GM18861 (cell line): ENCODE data around the gene C1QTNF5.

Experiments used
- ATAC-seq: cut with Tn5 transposase; IDR thresholded peaks from one replicate; pipeline ENCODE4 v1.9.1; 2021; ENCODE audit not compliant: unreplicated experiment

The C1QTNF5 gene

DNA sequence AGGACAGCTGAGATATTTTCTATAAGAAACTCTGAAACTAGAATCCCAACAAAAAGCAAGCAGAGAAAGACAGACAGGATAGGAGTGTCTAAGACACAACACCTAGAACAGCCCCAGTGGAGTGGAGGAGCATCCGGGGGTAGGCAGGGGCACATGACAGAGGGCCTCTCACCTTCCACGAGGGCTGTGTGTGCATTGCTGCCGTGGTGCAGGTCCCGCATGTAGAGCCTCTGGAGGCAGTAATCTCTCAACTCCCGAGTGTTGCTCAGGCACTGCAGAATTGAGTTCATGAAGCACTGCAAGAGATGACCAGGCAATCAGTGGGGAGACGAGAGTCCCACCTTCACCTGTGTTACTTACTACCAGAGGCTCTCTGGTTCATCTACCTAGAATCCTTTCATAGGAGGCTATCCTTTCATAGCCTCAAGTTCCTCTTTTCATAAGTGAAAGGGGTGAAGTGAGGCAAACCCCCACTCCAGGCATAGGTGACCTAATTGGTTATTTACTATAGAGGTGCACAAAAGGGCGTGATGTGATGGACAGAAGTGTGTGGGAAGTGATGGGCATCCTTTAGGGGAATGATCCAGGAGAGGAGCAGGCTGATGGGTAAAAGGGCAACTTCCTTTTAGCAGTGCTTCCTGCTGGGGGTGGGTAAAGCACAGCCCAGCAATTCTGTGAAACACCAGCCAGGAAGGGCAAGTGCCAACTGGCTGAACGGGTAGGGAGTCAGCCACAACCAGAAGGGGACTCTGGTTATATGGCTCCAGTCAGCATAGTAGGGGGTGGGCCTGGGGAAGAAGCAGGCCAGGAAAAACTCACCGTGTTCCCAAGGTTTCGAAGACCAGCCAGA lies 18.9 kb upstream of the C1QTNF5 start:
- ATAC-seq = no peak

DNA sequence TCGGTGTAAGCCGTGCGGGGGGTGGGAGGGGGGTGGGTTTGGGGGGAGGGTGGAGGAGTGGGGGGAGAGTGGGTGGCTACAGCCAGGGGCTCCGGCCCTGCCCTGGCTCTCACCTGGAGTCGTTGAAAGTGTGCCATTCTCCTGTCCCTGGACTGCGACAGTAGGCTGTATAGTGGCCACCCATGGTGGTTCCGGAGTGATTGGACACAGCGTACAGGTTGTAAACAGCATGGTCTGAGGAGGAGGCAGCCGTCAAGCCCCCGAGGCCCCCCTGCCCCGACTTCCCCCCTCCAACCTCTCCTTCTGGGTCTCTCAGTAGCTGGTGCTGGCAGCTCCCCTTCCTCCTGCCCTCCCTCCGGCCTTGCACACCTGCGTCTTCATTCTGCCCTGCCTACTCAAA lies 16.4 kb upstream of the C1QTNF5 start:
- ATAC-seq = no peak

DNA sequence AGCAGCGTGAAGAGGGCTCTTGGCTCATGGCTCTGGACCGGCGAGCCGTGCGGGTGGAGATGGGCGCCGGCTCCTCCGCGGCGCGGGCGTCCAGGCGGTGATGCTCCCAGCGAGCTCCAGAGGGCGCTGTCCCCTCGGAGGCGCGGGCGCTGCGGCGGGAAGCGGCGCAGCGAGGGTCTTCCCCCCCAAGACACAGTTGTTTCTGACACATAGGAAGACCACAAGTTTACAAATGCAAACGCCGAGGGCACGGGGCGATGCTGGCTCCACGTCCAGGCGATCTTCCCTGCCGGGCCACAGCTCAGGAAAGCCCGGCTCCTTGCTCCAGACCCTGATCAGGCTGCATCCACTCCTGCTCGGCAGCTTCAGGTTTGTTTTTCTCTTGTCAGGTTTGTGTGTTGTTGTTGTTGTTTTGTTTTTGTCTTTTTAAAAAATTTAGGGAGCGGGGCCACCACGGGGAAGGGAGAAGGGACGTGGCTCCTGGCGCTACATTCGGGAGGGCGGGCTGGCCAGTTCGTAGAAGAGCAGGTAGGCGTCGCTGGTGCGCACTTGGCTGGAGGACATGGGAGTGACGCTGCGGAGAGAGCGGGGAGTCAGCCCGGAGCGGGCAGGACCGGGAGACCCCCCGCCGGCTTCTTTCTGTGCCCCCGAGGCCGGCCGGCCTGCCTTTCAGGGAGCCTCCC lies 15.8 kb upstream of the C1QTNF5 start:
- ATAC-seq = no peak

DNA sequence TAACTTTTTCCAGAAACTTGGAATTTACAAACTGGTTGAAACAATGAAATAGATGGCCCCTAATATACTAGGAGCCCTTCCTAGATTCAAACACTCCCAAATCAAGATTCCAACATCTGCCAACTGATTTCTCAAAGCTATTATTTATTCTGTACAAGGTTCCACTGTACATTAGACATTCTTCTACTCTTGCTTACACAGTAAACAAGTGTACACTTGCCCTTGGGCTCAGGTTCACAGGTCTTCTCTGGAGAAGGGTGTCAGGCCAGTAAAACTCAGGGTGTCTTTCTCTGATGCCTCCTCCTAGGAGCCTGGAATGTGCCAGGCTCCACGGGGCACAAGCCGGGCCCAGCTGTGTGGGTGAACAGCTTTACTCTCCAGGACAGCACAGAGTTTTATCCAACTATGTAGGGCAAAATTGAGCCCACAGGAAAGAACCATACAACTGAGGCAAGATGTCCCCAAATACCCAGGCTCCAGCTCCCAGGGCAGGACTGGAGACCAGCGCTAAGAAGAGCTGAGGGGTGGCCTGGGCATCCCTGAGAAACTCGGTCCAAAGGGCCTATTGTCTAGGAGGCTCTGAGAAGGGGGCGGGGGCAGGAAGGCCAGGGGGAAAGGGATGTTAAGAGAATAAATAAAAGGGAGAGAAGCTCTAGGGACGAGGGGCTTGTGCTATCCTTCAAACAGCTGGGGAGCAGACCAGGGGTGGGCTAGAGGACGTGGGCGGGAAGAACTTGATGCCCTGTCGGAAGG lies 14.6 kb upstream of the C1QTNF5 start:
- no peak for ATAC-seq

DNA sequence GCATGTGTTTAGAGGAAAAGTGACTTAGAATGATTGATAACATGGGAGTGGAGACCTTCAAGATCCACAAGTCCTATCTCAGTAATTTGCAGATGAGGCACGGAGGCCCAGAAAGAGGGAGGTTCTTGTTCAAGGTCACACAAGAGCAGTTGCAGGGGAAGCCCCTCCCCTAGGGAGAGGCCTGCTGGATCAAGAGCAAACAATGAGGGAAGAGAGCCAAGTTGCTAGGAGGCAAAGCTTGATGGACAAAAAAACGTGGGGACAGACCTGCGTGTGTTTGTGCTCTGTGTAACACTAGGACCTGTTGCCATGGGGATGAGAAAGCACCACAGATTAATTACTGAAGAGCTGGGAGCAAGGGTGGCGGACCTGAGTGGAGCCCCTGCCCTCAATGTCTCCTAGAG lies 12.2 kb upstream of the C1QTNF5 start:
- ATAC-seq = no peak

DNA sequence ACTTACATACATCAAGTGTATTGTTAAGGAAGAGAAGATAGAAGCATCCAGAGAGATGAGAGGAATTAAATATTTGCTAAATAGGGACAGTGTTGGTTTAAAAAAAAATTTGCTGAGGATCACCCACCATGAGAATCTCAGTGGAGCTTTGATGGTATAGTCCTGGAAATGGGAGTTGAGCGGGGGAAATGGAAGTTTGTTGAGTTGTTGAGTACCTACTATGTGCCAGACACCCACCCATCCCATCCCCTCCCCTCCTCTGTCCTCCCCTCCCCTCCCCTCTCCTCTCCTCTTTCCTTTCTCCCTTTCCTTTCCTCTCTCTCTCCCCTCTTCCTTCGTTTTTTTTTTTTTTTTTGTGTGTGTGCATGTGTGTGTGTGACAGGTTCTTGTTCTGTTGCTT lies 10.5 kb upstream of the C1QTNF5 start:
- ATAC-seq = no peak

DNA sequence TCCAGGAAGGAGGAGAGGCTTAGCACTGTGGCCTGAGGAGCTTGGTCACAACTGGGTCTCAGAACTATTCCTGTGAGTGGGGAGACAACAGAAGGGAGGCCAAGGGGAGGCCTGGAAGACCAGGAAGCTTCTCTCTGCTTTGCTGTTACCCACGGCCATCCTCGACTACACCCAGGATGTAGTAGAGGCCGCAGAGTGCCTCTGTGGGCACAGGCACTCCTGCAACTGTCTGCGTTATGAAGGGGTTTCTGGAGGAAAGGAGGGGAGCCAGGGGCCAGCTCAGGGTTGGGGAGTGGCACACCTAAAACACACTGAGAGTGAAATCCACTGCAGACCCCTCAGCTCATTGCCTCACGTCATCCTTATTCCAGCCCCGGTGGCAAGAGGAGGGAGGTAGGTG lies 9.6 kb upstream of the C1QTNF5 start:
- no peak for ATAC-seq

DNA sequence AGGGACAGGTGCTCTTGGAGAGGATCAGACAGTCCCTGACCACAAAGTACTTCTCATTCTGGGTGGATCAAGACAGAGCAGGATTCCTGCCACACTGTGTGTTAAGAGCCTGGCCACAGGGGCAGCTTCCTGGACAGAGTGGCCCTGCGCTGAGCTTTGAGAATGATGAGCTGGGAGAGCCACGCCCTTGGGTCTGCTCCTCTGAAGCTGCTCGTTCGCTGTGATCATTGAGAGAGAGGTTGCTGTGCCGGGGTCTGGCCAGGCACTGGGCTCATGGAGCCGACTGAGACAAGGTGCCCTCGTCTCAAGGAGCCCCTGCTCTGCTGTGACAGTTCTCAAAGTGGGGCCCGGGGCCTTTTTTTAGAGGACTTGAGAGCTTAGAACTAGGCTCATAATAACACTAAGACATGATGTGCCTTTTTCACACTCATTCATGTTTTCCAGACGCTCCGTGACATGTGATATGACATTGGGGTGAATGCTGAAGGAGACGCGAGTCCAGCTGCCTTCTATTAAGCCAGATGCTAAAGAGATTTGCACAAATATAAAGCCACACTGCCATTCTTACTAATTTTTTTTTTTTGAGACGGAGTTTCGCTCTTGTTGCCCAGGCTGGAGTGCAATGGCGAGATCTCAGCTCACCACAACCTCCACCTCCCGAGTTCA lies 7.4 kb upstream of the C1QTNF5 start:
- no peak for ATAC-seq

DNA sequence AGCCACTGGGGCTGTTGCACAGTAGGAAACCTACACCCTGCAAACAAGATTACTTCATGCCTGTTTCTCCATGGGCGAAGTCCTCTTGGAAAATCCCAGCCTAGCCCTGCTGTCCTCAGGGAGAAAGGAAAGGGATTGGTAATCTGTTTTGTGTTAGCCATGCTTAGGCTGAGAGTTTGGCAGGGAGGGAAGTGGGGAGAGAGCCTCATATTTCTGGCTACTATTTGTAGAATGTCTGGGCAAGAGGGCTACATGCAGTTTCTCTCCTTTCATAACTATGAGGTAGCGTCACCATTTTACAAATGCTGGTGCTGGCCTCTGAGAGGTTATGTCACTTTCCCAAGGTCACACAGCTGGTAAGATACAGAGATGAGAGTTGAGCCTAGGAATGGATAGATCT lies 6.6 kb upstream of the C1QTNF5 start:
- no peak for ATAC-seq

DNA sequence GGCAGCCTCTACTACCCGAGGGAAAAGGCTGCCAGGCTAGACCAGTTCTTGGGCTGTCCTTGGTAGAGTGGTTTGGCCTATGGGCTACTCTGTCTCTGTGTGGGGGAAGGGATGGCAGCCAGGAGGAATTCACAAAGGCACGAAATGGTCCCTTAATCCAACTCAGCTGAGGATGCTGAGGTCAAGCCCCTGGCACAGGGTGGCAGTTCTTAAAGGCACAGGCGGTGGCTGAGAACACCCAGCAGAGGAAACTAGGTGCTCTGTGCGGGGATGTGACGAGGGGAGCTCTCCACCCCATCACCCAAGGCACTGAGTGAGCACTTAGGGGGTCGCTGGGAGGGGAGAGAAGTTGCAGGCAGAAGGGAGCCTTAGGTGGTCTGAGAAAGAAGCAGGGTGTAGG lies 5.9 kb upstream of the C1QTNF5 start, which contains the start of gene MFRP:
MFRP (minus strand) TSS at position 101 of the 400 bp plus-strand sequence. CDS start 192 bp downstream, outside the sequence.
- ATAC-seq = no peak

DNA sequence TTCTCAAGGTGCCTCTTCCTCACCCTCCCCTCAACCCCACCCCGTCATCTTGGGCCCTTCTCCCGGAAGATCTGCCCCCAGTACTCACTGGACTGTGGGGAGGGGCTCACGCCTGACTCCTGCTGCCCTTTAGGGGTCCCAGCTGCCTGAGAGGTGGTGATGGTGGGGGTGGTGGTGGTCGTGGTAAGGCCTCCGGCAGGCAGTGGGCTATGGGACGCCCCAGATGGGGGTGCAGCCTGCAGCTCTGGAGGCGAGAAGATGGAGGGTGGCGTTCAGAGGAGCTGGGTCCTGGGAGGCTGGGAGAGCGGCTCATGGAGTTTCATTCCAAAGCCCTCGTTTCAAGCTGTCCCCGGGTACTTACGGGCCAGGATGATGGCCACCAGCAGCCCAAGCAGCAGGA lies 5.0 kb upstream of the C1QTNF5 start:
- no peak for ATAC-seq

DNA sequence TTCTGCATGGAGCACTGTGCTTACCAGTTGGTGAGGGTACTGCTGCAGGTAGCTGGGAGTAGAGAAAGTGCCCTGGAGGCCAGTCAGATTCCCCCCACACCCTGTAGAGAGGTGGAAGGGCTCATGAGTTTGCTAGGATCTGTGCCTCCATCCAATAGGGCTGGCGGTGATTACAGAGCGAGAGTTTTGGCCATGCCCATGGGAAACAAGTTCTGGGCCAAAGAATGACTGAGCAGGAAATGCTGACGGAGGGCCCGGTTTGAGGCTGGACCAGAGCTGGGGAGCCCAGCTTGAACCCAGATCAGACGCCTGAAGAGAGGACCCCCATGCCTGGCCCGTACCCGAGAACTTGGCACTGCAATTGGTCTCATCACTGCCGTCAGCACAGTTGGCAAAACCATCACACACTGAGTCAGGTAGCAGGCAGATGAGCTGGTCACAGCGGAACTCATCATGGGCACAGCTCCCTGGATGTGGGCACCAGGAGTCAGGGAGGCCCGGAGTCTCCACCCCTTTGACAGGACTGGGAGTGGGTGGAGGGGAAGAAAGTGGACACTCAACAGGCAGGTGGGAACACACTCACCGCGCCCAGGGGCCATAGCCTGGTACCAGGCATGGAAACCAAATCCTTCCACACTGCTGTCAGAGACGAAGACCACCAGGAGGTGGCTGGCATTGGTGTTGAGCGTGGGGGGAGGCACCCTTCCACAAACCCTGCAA lies 3.8 kb upstream of the C1QTNF5 start:
- ATAC-seq = no peak

DNA sequence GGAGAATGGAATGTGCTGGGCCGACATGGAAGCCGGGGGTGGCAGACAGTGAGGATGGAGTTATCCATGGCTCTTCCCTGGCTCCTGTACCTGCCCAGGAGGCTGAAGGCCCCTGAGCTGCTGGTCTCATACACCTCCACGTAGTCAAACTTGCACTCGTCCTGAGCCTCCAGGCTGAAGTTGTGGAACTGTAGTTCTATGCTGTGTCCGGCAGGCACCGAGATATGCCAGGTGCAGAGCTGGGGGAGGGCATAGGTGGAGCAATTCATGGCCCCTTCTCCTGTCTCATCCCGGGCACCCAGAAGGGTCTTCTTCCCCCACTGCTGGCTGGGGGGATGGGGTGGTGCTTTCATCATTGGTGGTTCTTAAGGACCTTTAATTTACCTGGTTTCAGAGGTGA lies 3.0 kb upstream of the C1QTNF5 start:
- no peak for ATAC-seq

DNA sequence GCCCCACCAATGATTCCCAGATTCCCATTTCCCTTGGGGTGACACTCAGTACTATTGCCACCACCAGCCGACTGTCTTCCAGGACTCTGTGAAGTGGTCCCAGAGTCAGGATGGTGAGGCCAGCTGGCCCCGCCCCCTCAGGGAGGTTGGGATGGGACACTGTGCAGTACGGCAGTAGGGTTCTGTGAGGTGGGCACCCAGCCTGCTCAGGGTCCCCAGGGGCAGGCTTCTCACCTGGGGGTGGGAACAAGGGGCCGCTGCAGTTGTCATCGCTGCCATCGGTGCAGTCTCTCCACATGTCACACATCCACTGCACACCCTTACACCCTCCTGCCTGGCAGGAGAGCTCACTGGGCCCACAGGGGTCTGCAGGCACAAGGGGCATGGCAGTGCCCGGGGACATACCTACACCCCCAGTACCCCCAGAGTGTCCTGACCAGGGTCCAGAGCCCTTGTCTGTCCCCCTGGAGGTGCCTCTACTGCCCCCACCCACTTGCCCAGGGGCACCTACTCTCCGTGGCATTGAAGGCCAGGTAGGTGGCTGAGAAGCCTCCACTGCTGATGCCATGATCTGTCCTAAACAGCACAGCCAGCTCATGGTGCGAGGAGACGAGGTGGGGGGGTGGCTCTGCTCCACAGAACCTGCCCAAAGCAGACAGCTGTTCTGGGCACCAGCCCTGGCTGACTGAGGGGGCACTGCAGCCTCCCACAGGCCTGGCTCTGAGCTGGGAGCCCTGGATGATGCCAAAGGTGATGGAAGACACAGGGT lies 1.9 kb upstream of the C1QTNF5 start:
- no peak for ATAC-seq

DNA sequence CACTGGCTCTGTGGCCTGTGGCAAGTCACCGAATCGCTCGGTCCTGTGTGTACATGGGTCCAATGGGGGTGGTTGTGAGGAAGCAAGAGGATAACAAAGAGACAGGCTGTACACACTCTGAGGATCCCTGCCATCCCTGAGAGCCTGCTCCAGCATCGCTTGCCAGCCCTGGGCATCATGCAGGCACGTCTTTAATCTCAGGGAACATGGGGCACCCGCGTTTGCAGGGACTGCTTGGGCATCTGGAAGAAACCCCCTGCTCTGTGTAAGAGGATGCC lies 1.3 kb upstream of the C1QTNF5 start:
- no peak for ATAC-seq

DNA sequence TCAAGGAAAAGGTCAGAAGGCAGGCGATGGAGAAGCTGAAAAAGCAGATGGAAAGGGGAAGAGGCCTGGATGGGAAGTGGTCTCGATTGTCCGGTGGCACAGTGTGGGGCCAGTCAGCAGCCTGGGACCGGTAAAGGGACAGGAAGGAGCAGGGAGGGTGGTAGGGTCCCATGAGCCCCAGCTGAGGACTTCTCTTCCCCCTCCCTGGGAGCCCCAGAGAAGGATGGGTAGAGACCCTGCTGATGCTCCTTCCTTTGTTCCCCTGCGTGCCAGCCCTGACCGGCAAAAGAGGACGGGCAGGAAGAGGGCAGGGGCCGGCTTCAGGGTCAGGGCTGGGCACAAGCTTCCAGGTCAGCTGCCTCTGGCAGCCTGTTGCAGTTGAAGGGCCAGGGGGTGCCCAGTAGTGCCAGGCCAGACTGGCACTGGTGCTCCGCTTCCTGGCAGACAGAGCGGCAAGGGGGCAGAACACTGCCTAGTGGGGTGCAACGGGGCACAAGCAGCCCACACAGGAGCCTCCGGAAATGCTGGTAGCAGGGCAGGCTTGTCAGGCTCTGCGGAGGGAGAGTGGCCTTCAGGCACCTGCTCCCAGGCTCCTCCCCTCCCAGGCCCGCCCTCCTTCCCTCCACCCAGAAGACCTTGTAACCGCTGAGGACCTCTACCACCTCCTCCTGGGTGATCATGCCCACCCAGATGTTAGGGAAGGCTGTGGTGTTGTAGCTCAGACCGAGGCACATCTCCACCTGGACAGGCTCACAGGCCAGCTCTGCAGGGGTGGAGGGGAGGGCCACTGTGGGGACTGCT lies 739 bp upstream of the C1QTNF5 start:
- ATAC-seq = no peak

DNA sequence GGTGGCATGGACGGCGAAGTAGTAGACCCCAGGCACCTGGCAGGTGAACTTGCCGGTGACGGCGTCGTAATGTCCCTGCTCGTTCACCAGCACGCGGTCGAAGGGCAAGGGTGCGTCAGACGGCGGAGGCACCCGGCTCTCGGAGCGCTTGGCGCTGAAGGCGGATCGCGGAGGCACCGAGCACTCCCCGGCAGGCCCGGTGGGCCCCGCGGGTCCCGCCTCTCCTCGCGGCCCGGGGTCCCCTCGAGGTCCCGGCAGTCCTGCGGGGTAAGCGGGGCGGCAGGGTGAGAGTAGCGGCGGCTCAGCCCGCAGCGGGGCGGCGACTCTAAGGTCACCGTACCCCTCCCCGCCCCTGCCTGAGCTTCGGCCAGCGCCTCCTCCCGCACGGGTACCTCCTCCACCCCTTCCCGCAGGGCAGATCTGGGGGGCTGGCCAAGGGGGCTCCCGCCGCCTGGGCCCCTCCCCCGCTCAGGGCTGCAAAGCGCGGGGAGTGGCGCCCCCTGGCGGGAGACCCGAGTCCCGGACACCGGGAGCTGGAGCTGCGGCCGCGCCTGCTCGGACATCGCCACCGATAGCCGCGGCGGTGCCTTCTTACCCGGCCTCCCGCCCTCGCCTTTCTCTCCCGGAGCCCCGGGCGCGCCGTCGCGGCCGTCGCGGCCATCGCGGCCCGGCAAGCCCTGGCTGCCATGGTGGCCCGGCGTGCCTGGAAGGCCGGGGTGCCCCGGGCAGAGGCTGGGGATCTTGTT lies 921 bp downstream of the C1QTNF5 start:
- no peak for ATAC-seq

DNA sequence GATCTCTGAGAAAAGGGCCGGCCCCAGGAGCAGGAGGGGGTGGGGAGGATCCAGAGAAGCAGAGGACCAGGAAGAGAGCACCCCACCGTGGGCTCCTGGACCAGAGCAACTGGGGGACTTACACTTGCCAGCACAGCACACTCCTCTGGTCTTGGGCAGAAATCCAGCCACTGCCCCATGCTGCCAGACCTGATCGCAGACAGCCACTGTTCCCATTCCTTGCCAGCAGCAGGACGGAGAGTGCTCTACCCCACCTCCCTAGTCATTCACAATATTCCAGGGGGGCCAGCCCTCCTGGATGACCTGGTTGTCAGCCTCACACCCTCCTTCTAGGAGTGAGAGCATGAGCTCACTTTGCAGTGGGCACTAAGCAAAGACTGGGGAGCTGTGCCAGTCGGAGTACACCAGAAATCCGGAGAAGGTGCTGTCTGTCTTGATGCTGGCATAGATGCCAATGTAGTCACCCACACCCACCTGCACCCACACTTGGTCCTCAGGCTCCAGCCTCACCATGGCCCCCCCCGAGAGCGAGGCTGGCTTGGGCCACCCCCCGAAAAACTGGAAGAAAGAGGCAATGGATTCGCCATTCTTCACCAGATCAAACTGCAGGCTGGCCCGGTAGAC lies 1.6 kb downstream of the C1QTNF5 start:
- no peak for ATAC-seq
